ENCODE measurements around the gene ADAMTS9.

Gene ADAMTS9

DNA sequence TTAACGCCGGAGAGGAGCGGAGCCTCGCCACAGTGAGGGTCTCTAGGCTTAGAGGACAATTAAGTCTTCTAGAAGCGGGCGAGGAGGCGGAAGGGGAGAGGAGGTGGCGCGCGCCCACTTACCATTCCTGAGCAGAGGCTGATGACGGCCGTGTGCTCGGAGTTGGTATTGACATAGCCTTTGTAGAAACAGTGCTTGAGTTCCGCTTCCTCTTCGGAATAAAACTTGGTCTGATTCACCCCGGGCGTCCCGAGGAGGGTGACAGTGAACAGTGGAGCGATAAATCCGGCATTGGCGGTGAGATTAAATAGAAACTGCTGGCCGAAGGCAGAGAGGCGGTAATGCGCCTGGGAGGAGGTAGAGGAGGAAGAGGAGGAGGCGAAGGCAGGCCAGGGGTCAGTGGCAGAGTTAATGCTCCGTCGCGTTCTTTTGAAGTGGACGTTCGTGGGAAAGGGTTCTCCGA is 1.3 kb downstream of the ADAMTS9 start:
- H3K27ac ChIP-seq = peak overlapping the region in 20 of 21 experiments; percentile 10 to 91 (median 82)
- H3K4me3 ChIP-seq = peak overlapping the region; percentile 35 to 61 (median 50)

- Histone ChIP-seq H3K4me3 (peak overlapping the region; percentile 35 to 61 (median 50)), H3K27ac (peak overlapping the region in 20 of 21 experiments; percentile 46 to 91 (median 82))
These were observed 1.9 kb downstream of the ADAMTS9 start for GRCh38 chr3:64685800-64686445.

GRCh38 chr3:64685331-64685799 is 2.4 kb downstream of the ADAMTS9 start:
- Histone ChIP-seq H3K27ac (peak overlapping the region in 20 of 21 experiments; percentile 31 to 91 (median 82)), H3K4me3 (peak overlapping the region; percentile 35 to 61 (median 50))

GRCh38 chr3:64684715-64685261 is 3.0 kb downstream of the ADAMTS9 start:
- peak overlapping the region; percentile 35 to 61 (median 50) for H3K4me3 ChIP-seq
- H3K27ac ChIP-seq = peak overlapping the region in 18 of 21 experiments; percentile 46 to 91 (median 83)

DNA sequence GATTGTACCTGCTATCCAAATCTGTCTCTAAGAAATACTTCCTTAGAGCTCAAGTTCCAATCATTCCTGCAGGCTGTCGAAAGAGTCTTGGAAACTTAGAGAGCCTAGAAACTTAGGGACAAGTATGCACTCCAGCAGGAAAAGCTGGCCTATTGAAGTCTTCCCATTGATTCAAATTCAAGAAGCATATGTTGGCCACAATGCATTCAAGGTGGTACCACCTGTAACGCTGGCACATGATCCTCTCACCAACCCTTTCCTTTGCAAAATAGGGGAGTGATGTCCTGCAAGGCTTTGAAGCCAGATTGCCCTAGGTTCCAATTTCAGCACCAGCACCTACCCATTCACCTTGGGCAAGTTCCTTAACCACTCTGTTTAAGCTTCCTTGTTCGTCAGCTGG is 6.0 kb downstream of the ADAMTS9 start:
- H3K27ac ChIP-seq = no peak overlapping the region
- no peak overlapping the region for H3K4me3 ChIP-seq

DNA sequence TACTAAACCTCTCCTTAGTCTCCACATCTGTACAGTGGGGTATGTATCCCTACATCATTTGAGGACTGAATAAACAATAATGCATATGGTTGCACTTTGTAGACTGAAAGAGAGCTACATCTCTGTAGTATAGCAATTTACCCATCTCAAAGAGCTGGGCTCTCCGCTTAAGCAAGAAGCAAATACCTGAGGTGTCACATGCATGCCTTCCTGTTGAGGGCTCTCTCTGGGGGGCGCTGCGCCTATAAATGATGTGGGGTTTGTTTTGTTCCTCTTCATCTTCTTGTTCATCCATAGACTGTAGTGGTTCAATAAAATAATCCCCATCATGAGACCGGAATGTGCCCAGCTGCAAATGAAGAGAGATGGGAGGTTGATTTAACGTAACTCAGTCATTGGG is 6.8 kb downstream of the ADAMTS9 start:
- Histone ChIP-seq H3K4me3 (no peak overlapping the region), H3K27ac (no peak overlapping the region)

GRCh38 chr3:64680334-64680733 is 7.5 kb downstream of the ADAMTS9 start:
- no peak overlapping the region for H3K4me3 ChIP-seq
- no peak overlapping the region for H3K27ac ChIP-seq

GRCh38 chr3:64677961-64678716 is 9.7 kb downstream of the ADAMTS9 start:
- Histone ChIP-seq H3K27ac (no peak overlapping the region), H3K4me3 (no peak overlapping the region)

- H3K27ac ChIP-seq = no peak overlapping the region
- no peak overlapping the region for H3K4me3 ChIP-seq
These were observed 11.0 kb downstream of the ADAMTS9 start for GRCh38 chr3:64676831-64677230.

DNA sequence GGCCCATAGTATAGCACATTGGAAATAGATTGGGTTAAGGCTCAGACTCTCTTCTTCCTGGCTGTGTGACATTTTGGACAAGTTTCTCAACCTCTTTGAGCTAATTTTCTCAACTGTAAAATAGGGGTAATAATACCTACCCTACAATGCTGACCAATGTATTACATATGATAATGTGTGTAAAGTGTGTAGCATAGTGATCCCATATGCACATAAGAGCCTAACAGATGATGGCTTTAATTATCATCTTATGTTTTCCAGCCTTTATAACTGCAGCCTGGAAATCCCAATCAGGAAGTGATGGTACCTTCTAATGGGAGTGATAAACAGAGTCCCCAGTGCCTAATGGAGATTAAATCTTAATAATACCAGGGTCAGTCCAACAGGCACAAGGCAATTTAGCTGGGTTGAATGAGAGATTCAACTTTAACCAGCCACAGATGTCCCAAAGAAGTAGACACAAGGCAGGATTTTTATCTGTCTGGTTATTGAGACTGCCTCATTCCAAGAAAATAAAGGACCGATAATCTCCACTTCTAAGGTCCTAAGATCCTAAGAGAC is 12.0 kb downstream of the ADAMTS9 start:
- H3K4me3 ChIP-seq = no peak overlapping the region
- peak overlapping the region in 1 of 21 experiments; percentile 40 for H3K27ac ChIP-seq

- peak overlapping the region in 3 of 21 experiments; percentile 8 to 40 (median 36) for H3K27ac ChIP-seq
- no peak overlapping the region for H3K4me3 ChIP-seq
These were observed 13.2 kb downstream of the ADAMTS9 start for GRCh38 chr3:64674591-64675076.

DNA sequence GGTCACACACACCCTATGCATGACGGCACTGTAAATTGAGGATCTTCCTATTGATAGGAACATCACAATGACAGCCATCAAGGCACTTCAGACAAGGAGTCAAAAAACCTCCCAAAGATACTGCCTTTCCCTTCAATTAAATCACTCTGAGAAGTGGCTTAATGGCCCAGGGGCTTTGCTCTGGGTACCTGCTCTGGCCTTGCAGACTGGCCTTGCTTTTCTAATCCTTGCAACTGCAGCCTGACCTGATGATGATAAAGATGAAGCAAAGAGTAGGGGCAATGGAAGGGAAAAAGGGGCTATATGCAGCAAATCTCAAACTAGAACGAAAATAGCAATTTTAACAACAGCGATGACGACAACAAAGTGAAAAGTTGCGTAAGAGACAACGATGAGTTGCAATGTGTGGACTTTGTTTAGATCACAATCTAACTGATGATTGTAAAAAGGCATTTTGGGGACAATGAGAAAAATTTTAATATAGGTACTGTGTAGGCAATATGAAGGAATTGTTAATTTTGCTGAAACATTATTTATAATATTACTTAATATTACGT is 14.6 kb downstream of the ADAMTS9 start:
- H3K27ac ChIP-seq = no peak overlapping the region

GRCh38 chr3:64668582-64669510 is 19.0 kb downstream of the ADAMTS9 start:
- Histone ChIP-seq H3K4me3 (no peak overlapping the region), H3K27ac (peak overlapping the region in 1 of 21 experiments; percentile 22)

More for the DNA sequence above, 14.6 kb downstream of the ADAMTS9 start:
- H3K4me3 ChIP-seq = no peak overlapping the region

- Histone ChIP-seq H3K27ac (peak overlapping the region in 3 of 21 experiments; percentile 12 to 34 (median 24)), H3K4me3 (no peak overlapping the region)
These were observed 19.8 kb downstream of the ADAMTS9 start for GRCh38 chr3:64667887-64668581.

DNA sequence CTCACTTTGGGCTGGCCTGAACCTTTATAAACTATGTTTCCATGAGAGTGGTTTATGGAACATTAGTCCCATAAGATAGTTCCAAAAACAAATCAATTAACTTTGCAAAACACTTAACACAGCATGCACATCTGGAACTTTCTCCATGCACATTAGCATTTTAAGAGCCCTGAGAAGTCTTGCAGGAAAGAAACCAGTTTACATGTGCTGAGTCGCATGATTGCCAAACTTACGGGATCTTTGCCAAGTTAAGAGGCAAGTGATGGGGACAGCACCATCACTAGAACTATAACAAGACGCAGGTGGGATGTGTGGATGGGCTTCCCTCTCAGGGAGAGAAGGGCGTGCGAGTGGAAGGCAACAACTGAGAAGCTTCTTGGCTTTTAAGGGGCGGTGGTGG is 20.7 kb downstream of the ADAMTS9 start:
- H3K27ac ChIP-seq = peak overlapping the region in 1 of 21 experiments; percentile 12
- no peak overlapping the region for H3K4me3 ChIP-seq

DNA sequence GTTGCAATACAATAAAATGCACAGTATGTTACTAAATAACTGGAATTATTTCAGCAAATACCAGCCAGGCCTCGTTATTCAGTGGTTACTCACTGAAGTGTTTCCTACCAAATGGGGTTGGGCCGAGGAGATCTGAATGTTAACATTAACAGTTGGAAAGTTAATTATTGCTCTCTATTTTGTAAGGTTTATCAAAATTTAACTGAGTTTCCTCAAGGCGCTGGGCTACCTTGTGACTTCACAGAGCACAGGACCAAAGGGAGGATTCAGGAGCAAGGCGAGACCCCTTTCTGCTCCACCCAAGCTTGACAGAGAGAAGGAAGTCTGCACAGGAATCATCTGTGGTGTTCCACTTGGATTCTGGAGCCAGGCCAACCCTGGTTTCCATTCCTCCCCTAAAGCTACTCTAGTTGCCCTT is 21.6 kb downstream of the ADAMTS9 start:
- H3K27ac ChIP-seq = peak overlapping the region in 1 of 21 experiments; percentile 34

GRCh38 chr3:64664397-64664796 is 23.4 kb downstream of the ADAMTS9 start:
- Histone ChIP-seq H3K27ac (no peak overlapping the region), H3K4me3 (no peak overlapping the region)

More for the DNA sequence above, 21.6 kb downstream of the ADAMTS9 start:
- H3K4me3 ChIP-seq = no peak overlapping the region

DNA sequence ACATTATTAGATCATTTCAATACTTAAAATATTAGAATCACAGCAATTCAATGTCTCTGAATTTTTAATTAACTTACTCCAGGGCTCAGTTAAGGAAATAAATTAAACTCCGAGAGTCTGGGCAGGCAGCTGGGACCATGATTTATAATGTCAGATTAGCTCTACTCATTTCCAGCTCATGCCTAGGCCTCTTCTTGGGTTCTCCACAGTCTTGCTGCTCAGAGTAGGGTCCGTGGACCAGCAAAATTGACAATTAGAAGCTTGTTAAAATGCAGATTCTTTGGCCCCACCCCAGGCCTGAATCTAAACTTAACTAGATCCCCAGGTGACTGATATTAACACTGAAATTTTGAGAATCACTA is 28.2 kb downstream of the ADAMTS9 start:
- no peak overlapping the region for H3K27ac ChIP-seq
- H3K4me3 ChIP-seq = no peak overlapping the region

All from skin epidermis (tissue), 12 donors.